Measurements from ENCODE around the gene NEIL3. TPM values are rescaled to one million over a fixed set of nuclear protein-coding genes. Genes with fewer than 3 reads are reported as not detected.

The NEIL3 gene
- total RNA-seq, 1 experiment from 2014 or later = 10.2 TPM

DNA sequence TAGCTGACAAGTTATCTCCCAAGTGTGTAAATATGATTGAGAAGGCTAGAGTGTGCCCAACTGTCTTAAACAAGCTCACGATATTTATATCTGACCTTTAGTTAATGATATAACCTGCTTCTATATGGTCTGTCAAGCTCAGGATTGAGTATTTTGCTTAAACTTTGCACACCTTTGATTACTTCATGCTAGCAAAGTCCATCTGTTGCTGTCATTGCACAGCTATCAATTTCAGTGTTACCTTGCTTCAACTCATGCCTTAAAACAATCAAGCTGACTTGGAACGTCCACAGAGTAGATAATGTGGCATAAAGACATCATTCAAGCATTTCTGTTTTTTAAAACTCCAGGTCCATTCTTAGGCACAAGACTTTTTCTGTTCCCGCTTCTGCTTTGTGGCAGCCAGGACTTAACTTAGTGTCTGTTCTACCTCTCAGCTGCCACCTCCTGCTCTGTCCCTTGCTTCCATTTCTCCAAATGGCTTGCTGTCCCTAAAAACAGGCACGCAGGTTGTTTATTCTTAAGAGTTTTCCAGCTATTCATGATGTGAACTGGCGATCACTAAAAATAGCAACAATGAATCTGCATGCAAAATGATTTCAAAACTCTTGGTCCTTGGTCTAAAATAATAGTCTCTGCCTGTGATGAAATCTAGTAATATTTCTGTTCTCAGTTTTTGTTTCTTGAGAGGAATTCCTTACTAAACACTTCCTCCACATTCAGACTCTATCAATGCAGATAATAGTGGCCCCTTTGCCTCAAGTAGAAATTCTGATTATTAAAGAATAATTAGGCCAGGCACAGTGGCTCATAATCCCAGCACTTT is 16.3 kb upstream of the NEIL3 start:
- H3K9ac ChIP-seq (ENCODE audit: low read length) = no peak overlapping the region
- H4K20me1 ChIP-seq (ENCODE audit: low read length) = no peaks in the 10 kb centered on the region
- H3K9me3 ChIP-seq (ENCODE audit: low read length) = no peaks in the 10 kb centered on the region
- no peak overlapping the region for H3K27ac ChIP-seq (ENCODE audit: low read length)
- BruUV-seq (replicated peaks) = no TSS peak
- no peaks in the 10 kb centered on the region for H3F3A ChIP-seq (ENCODE audit: low read length, unreplicated experiment)
- H3K79me2 ChIP-seq (ENCODE audit: low read length) = no peaks in the 10 kb centered on the region
- DNase-seq (no peak), ATAC-seq (no peak)
- intact Hi-C loops (cut with micrococcal nuclease) = no loop called here
- ChIA-PET CTCF (no interaction called here), POLR2A (ENCODE audit: unreplicated experiment) (no interaction called here)
- TF ChIP-seq EZH2 (IDR thresholded peaks at IDR 0.05; ENCODE audit: low read length, unreplicated experiment) (no peak), EZH2phosphoT487 (IDR thresholded peaks at IDR 0.05; ENCODE audit: borderline replicate concordance, low read length) (no peak)
- TF ChIP-seq, protein P1, sequence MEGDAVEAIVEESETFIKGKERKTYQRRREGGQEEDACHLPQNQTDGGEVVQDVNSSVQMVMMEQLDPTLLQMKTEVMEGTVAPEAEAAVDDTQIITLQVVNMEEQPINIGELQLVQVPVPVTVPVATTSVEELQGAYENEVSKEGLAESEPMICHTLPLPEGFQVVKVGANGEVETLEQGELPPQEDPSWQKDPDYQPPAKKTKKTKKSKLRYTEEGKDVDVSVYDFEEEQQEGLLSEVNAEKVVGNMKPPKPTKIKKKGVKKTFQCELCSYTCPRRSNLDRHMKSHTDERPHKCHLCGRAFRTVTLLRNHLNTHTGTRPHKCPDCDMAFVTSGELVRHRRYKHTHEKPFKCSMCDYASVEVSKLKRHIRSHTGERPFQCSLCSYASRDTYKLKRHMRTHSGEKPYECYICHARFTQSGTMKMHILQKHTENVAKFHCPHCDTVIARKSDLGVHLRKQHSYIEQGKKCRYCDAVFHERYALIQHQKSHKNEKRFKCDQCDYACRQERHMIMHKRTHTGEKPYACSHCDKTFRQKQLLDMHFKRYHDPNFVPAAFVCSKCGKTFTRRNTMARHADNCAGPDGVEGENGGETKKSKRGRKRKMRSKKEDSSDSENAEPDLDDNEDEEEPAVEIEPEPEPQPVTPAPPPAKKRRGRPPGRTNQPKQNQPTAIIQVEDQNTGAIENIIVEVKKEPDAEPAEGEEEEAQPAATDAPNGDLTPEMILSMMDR (conservative IDR thresholded peaks at IDR 0.05; ENCODE audit: low read depth, low read length) = no peak
- H3K27me3 ChIP-seq (ENCODE audit: low read length) = no peaks in the 10 kb centered on the region
- no peak overlapping the region for H3K4me2 ChIP-seq (ENCODE audit: low read length)
- no peaks in the 10 kb centered on the region for H3K4me1 ChIP-seq (ENCODE audit: insufficient read depth, low read length)
- no peak overlapping the region for H2AFZ ChIP-seq (ENCODE audit: low read length)
- no peak overlapping the region for H3K4me3 ChIP-seq (ENCODE audit: low read length)
- H3K9me2 ChIP-seq (replicated peaks; ENCODE audit: low read length) = no peaks in the 10 kb centered on the region
- no peaks in the 10 kb centered on the region for H3K36me3 ChIP-seq (ENCODE audit: low read depth, low read length)

DNA sequence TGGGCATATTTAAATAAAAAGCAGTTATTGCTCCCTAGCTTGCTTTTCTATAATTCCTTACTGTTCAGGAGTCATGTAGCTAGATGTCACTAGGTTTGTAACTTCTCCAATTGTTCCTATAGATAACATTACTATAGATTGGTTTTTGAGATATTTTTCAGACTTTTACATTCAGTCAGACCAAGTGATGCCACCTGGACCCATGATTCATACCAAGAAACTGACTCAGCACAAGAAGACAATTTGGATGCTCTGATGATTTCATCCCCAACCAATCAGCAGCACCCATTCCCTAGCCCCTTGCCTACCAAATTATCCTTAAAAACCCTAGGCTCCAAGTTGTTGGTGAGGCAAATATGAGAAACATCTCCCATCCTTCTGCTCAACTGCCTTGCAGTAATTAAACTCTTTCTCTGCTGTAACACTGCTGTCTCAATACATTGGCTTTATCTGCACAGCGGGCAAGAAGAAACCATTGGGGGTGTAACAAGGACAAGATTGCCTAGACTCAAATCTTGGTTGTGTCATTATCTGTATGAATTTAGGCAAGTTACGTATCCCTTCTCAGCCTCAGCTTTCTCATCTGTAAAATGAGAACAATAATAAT is 11.8 kb upstream of the NEIL3 start:
- H3K36me3 ChIP-seq (ENCODE audit: low read depth, low read length) = no peaks in the 10 kb centered on the region
- CTCF ChIA-PET = no interaction called here
- H3F3A ChIP-seq (ENCODE audit: low read length, unreplicated experiment) = no peaks in the 10 kb centered on the region
- no peak overlapping the region for H2AFZ ChIP-seq (ENCODE audit: low read length)
- intact Hi-C loops (cut with micrococcal nuclease) = no loop called here
- no peak for TF ChIP-seq EZH2 (IDR thresholded peaks at IDR 0.05; ENCODE audit: low read length, unreplicated experiment)
- DNase-seq = no peak
- H3K27ac ChIP-seq (ENCODE audit: low read length) = no peak overlapping the region
- H3K9me2 ChIP-seq (replicated peaks; ENCODE audit: low read length) = no peaks in the 10 kb centered on the region
- POLR2A ChIA-PET (ENCODE audit: unreplicated experiment) = no interaction called here
- no peak overlapping the region for H3K9ac ChIP-seq (ENCODE audit: low read length)
- H3K79me2 ChIP-seq (ENCODE audit: low read length) = no peaks in the 10 kb centered on the region
- no peaks in the 10 kb centered on the region for H3K27me3 ChIP-seq (ENCODE audit: low read length)
- H4K20me1 ChIP-seq (ENCODE audit: low read length) = no peaks in the 10 kb centered on the region
- ATAC-seq = no peak
- H3K4me3 ChIP-seq (ENCODE audit: low read length) = no peak overlapping the region
- no TSS peak for BruUV-seq (replicated peaks)
- no peaks in the 10 kb centered on the region for H3K4me1 ChIP-seq (ENCODE audit: insufficient read depth, low read length)
- H3K4me2 ChIP-seq (ENCODE audit: low read length) = no peak overlapping the region
- H3K9me3 ChIP-seq (ENCODE audit: low read length) = no peaks in the 10 kb centered on the region

DNA sequence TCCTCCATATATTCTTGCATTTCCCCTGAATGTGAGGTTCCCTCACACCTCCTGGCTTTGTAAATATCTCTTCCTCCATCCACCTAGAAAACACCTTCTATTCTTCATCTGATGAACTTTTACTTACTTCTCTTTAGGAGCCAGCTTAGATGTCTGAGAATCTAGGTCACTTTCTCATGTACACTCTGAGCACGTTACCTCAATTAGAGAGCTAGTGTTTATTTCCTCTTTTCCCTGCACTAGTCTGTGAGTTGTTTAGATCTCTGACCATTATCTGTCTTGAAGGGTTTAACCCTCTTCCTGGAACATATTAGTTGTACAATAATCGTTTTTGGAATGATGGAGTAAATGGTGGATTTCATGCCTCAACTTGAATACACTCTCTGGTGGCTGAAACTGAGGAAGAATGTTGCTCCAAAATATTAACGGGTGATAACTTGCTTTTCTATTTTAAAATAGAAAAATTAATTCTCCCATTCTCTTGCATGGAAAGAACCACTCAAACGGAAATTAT is 8.5 kb upstream of the NEIL3 start:
- intact Hi-C loops (cut with micrococcal nuclease) = no loop called here
- Histone ChIP-seq H3K9me3 (ENCODE audit: low read length) (no peaks in the 10 kb centered on the region), H3K36me3 (ENCODE audit: low read depth, low read length) (no peaks in the 10 kb centered on the region), H3K4me1 (ENCODE audit: insufficient read depth, low read length) (no peaks in the 10 kb centered on the region), H3K79me2 (ENCODE audit: low read length) (no peaks in the 10 kb centered on the region), H3K27ac (ENCODE audit: low read length) (no peak overlapping the region), H3K27me3 (ENCODE audit: low read length) (no peaks in the 10 kb centered on the region), H4K20me1 (ENCODE audit: low read length) (no peaks in the 10 kb centered on the region), H3K9me2 (replicated peaks; ENCODE audit: low read length) (no peaks in the 10 kb centered on the region), H3F3A (ENCODE audit: low read length, unreplicated experiment) (no peaks in the 10 kb centered on the region), H3K4me2 (ENCODE audit: low read length) (no peak overlapping the region), H2AFZ (ENCODE audit: low read length) (no peak overlapping the region), H3K4me3 (ENCODE audit: low read length) (no peak overlapping the region), H3K9ac (ENCODE audit: low read length) (no peak overlapping the region)
- POLR2A ChIA-PET (ENCODE audit: unreplicated experiment) = no interaction called here
- DNase-seq (no peak), ATAC-seq (no peak)
- TF ChIP-seq EZH2 (IDR thresholded peaks at IDR 0.05; ENCODE audit: low read length, unreplicated experiment) (no peak), EZH2phosphoT487 (IDR thresholded peaks at IDR 0.05; ENCODE audit: borderline replicate concordance, low read length) (no peak)
- TF ChIP-seq, protein P1 (conservative IDR thresholded peaks at IDR 0.05; ENCODE audit: low read depth, low read length) = no peak
- BruUV-seq (replicated peaks) = no TSS peak
- CTCF ChIA-PET = no interaction called here
